CD14-positive monocyte (primary cell): ENCODE results near the gene CYREN. TPM values are rescaled to one million over a fixed set of nuclear protein-coding genes. Genes with fewer than 3 reads are reported as not detected.

Experiments
- DNase-seq, 3 donors: peaks; one replicate each; pipeline ENCODE4 v3.0.0-alpha.2; 2011 to 2022
- H2AFZ ChIP-seq: 2 replicates; pipeline ENCODE4 v1.6.0; 2012; ENCODE audit warnings: mild to moderate bottlenecking, low read depth, low read length, inconsistent platforms; ENCODE audit not compliant: insufficient read depth, poor library complexity, severe bottlenecking
- H3K27ac ChIP-seq, 2 donors: 1 replicate in 1 of 2; 2 replicates in 1 of 2; pipeline ENCODE4 v1.5.1; 2012 to 2013; ENCODE audit warnings: low read length in 2 of 2, control low read depth in 1 of 2, inconsistent platforms in 1 of 2, low read depth in 1 of 2, mild to moderate bottlenecking in 1 of 2
- H3K27me3 ChIP-seq, 2 donors: one replicate each; pipeline versions ENCODE4 v1.6.0 to v1.6.1; 2011 to 2013; ENCODE audit warnings: low read length in 2 of 2; ENCODE audit not compliant: control insufficient read depth in 2 of 2, insufficient read depth in 2 of 2
- H3K36me3 ChIP-seq, 2 donors: replicated peaks in 1 of 2; 1 replicate in 1 of 2; 2 replicates in 1 of 2; pipeline versions ENCODE4 v1.5.1 to v1.6.1; 2012 to 2013; ENCODE audit warnings: low read length in 2 of 2, control low read depth in 1 of 2, inconsistent platforms in 1 of 2, mild to moderate bottlenecking in 1 of 2; ENCODE audit not compliant: insufficient read depth in 2 of 2, control insufficient read depth in 1 of 2
- H3K4me1 ChIP-seq, 2 donors: 1 replicate in 1 of 2; 2 replicates in 1 of 2; pipeline versions ENCODE4 v1.5.1 to v1.6.1; 2012 to 2013; ENCODE audit warnings: low read length in 2 of 2, control low read depth in 1 of 2, inconsistent platforms in 1 of 2, mild to moderate bottlenecking in 1 of 2, moderate library complexity in 1 of 2; ENCODE audit not compliant: insufficient read depth in 2 of 2, control insufficient read depth in 1 of 2
- H3K4me2 ChIP-seq: replicated peaks from 2 replicates; pipeline ENCODE3; 2012; ENCODE audit warnings: low read length, moderate library complexity, mild to moderate bottlenecking; ENCODE audit not compliant: poor library complexity, severe bottlenecking; ENCODE audit errors: extremely low read depth
- H3K4me3 ChIP-seq, 3 experiments: fragments of 200-600 bp in 1 of 3; sonication (generic) in 1 of 3; replicated peaks in 1 of 3; 1 replicate in 2 of 3; 2 replicates in 1 of 3; pipeline ENCODE4 v1.5.1; 2011 to 2013; ENCODE audit warnings: low read length in 3 of 3, mild to moderate bottlenecking in 3 of 3, control low read depth in 2 of 3, low read depth in 2 of 3, inconsistent platforms in 1 of 3, moderate library complexity in 1 of 3
- H3K79me2 ChIP-seq: 2 replicates; pipeline ENCODE4 v1.6.0; 2012; ENCODE audit warnings: mild to moderate bottlenecking, control low read depth, inconsistent platforms, low read length, moderate library complexity; ENCODE audit not compliant: insufficient read depth
- H3K9ac ChIP-seq: 2 replicates; pipeline ENCODE4 v1.6.0; 2017; ENCODE audit warnings: low read length, mild to moderate bottlenecking; ENCODE audit not compliant: insufficient read depth, poor library complexity, severe bottlenecking
- H3K9me3 ChIP-seq, 2 donors: replicated peaks in 1 of 2; 1 replicate in 1 of 2; 2 replicates in 1 of 2; pipeline versions ENCODE4 v1.5.1 to v1.6.1; 2012 to 2013; ENCODE audit warnings: low read length in 2 of 2, control low read depth in 1 of 2; ENCODE audit not compliant: control insufficient read depth in 1 of 2, insufficient read depth in 1 of 2
- H4K20me1 ChIP-seq: 2 replicates; pipeline ENCODE4 v1.6.0; 2012; ENCODE audit warnings: mild to moderate bottlenecking, low read length, control low read depth, moderate library complexity; ENCODE audit not compliant: insufficient read depth
- H3K27ac Mint-ChIP-seq, 7 donors: one replicate each; pipeline ENCODE4 v1.8.0; 2020; ENCODE audit warnings: mild to moderate bottlenecking in 7 of 7, mixed read lengths in 7 of 7, moderate library complexity in 6 of 7, inconsistent platforms in 2 of 7
- H3K27me3 Mint-ChIP-seq, 3 donors: one replicate each; pipeline ENCODE4 v1.8.0; 2021 to 2022; ENCODE audit warnings: low read depth in 3 of 3, mild to moderate bottlenecking in 3 of 3, mixed read lengths in 3 of 3, moderate library complexity in 3 of 3, inconsistent platforms in 1 of 3
- H3K36me3 Mint-ChIP-seq, 2 donors: one replicate each; pipeline ENCODE4 v1.8.0; 2020; ENCODE audit warnings: mixed read lengths in 2 of 2, inconsistent platforms in 1 of 2, mild to moderate bottlenecking in 1 of 2
- H3K4me1 Mint-ChIP-seq: one replicate; pipeline ENCODE4 v1.8.0; 2020; ENCODE audit warnings: mild to moderate bottlenecking, mixed read lengths
- H3K4me3 Mint-ChIP-seq, 2 donors: one replicate each; pipeline ENCODE4 v1.8.0; 2020; ENCODE audit warnings: mild to moderate bottlenecking in 2 of 2, mixed read lengths in 2 of 2, moderate library complexity in 1 of 2
- H3K9me3 Mint-ChIP-seq, 7 donors: one replicate each; pipeline ENCODE4 v1.8.0; 2020 to 2022; ENCODE audit warnings: mixed read lengths in 7 of 7, mild to moderate bottlenecking in 6 of 7, moderate library complexity in 6 of 7, inconsistent platforms in 2 of 7
- WGBS: methylation state at CpG from one replicate; pipeline ENCODE4 v1.1.5; 2013; ENCODE audit warnings: missing lambda C conversion rate; ENCODE audit not compliant: insufficient coverage; 5-methylcytosine and 5-hydroxymethylcytosine counted together
- intact Hi-C, 2 donors: fragments of 100-400 bp; cut with micrococcal nuclease; formaldehyde crosslinking; loops; one replicate each; pipeline versions ENCODE4 v1.15.0 to v1.15.1; 2023
- polyA plus RNA-seq, 3 donors: library from polyadenylated mRNA; depleted of rRNA in 1 of 3; unstranded in 2 of 3; stranded (reverse) in 1 of 3; fragments of 300-500 nt in 2 of 3; fragments of >200 nt in 1 of 3; fragmentation: Illumina TruSeq in 2 of 3; gene quantifications; 1 replicate in 2 of 3; 2 replicates in 1 of 3; pipeline ENCODE4 v1.2.3, GENCODE V29; 2012 to 2021
- TF ChIP-seq, protein P1 (sequence below): fragments of 200-600 bp; IDR thresholded peaks from one replicate; pipeline ENCODE4 v1.8.0; 2022; ENCODE audit warnings: antibody characterized with exemption, mild to moderate bottlenecking

CYREN gene
- polyA plus RNA-seq, 3 donors, result 20.6 to 47.4 (median 40.1) TPM

DNA sequence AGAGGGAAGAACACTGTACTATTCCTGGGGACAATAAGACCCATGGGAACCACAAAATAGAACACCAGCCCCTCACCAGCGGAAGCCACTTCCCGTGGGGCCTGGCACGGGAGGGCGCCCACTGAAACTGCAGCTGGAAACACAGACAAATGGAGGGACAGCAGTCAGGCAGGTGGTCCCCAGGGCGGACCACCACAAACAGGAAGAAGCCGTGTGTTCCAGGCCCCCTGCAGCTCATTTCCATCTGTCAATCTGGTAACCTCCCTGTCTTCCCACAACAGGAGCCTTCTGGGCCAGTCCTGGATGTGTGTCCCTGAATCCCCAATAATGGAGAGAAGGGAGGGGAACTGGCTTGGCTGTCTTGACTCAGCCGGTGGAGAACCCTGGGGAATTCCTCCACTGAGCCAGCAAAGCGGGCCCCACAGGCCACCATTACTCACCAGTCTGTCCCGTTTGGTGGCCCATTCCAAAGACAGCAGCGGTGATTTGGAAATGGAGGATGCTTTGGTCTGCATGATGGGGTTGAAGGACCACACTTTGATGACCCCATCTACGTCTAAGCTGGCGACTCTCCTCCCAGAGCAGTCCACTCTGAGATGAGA lies 24.1 kb upstream of the CYREN start:
- no peaks in the 10 kb centered on the region for H3K4me1 ChIP-seq
- Mint-ChIP-seq H3K36me3 (peaks cover 96 to 100% of the 10 kb centered on the region in 2 donors), H3K27ac (peak overlapping the region in 1 of 7 donors; percentile 26), H3K4me1 (no peaks in the 10 kb centered on the region), H3K4me3 (no peak overlapping the region), H3K9me3 (no peaks in the 10 kb centered on the region), H3K27me3 (no peaks in the 10 kb centered on the region)
- H3K27me3 ChIP-seq, result no peaks in the 10 kb centered on the region
- DNase-seq, result no peak
- H3K4me2 ChIP-seq, result no peak overlapping the region
- TF ChIP-seq, protein P1, sequence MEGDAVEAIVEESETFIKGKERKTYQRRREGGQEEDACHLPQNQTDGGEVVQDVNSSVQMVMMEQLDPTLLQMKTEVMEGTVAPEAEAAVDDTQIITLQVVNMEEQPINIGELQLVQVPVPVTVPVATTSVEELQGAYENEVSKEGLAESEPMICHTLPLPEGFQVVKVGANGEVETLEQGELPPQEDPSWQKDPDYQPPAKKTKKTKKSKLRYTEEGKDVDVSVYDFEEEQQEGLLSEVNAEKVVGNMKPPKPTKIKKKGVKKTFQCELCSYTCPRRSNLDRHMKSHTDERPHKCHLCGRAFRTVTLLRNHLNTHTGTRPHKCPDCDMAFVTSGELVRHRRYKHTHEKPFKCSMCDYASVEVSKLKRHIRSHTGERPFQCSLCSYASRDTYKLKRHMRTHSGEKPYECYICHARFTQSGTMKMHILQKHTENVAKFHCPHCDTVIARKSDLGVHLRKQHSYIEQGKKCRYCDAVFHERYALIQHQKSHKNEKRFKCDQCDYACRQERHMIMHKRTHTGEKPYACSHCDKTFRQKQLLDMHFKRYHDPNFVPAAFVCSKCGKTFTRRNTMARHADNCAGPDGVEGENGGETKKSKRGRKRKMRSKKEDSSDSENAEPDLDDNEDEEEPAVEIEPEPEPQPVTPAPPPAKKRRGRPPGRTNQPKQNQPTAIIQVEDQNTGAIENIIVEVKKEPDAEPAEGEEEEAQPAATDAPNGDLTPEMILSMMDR, result no peak
- no peak overlapping the region for H3K9ac ChIP-seq
- intact Hi-C loops, result loop anchor here in 1 of 2 donors (5.0 kb wide), 1 partner anchor 468 kb away; the partner anchor contains the start of gene STMP1
- no peaks in the 10 kb centered on the region for H3K9me3 ChIP-seq
- H2AFZ ChIP-seq, result no peak overlapping the region
- H3K36me3 ChIP-seq, result peaks cover 92 to 100% of the 10 kb centered on the region in 2 donors
- no peaks in the 10 kb centered on the region for H3K79me2 ChIP-seq
- 98% methylated on average over 4 of the region's 12 CpGs for WGBS
- no peak overlapping the region for H3K4me3 ChIP-seq
- H3K27ac ChIP-seq, result no peak overlapping the region
- no peaks in the 10 kb centered on the region for H4K20me1 ChIP-seq

GRCh38 chr7:135193615-135194081 lies 23.1 kb upstream of the CYREN start:
- Histone ChIP-seq H3K79me2 (no peaks in the 10 kb centered on the region), H2AFZ (no peak overlapping the region), H3K4me3 (no peak overlapping the region), H3K4me1 (no peaks in the 10 kb centered on the region), H3K27ac (no peak overlapping the region), H4K20me1 (no peaks in the 10 kb centered on the region), H3K9ac (no peak overlapping the region), H3K4me2 (no peak overlapping the region), H3K36me3 (peaks cover 92 to 100% of the 10 kb centered on the region in 2 donors), H3K27me3 (no peaks in the 10 kb centered on the region), H3K9me3 (no peaks in the 10 kb centered on the region)
- DNase-seq, result no peak
- WGBS, result 100% methylated on average over 6 of the region's 10 CpGs
- TF ChIP-seq, protein P1, result no peak
- Mint-ChIP-seq H3K4me1 (no peaks in the 10 kb centered on the region), H3K36me3 (peaks cover 96 to 100% of the 10 kb centered on the region in 2 donors), H3K27me3 (no peaks in the 10 kb centered on the region), H3K4me3 (no peak overlapping the region), H3K9me3 (no peaks in the 10 kb centered on the region), H3K27ac (peak overlapping the region in 4 of 7 donors; percentile 28 to 66 (median 41))
- intact Hi-C loops, result loop anchor here in 1 of 2 donors (5.0 kb wide), 1 partner anchor 469 kb away; the partner anchor contains the start of gene STMP1
